ENCODE results near the gene MRPL16. TPM values are rescaled to one million over a fixed set of nuclear protein-coding genes. Genes with fewer than 3 reads are reported as not detected.
"Not testable (repeated sequence)": the region's sequence is repeated elsewhere in the genome, so short reads cannot be mapped to it uniquely, and the experiment has no call there.

Gene MRPL16
- total RNA-seq, 2 experiments from 2014 or later: 22.8 to 24.6 TPM

- H3K27me3 Mint-ChIP-seq: no peaks in the 10 kb centered on the region
- CTCF ChIA-PET: no interaction called here
- no peak for ATAC-seq (ENCODE audit: poor library complexity)
Observed at GRCh38 chr11:59787816-59788215, 22.8 kb downstream of the MRPL16 start.

GRCh38 chr11:59787255-59787588 lies 23.4 kb downstream of the MRPL16 start:
- no peak for DNase-seq
- no peak for TF ChIP-seq CTCF (IDR thresholded peaks at IDR 0.05)
- intact Hi-C loops (cut with DNase I, micrococcal nuclease): no loop called here
- Histone ChIP-seq H3K4me1 (ENCODE audit: insufficient read depth, low read length) (no peaks in the 10 kb centered on the region), H3K27ac (ENCODE audit: low read depth in 1 of 2, low read length in 2 of 2) (no peak overlapping the region), H3K9me3 (ENCODE audit: control insufficient read depth in 1 of 2, insufficient read depth in 1 of 2, low read length in 2 of 2) (no peaks in the 10 kb centered on the region), H3K36me3 (ENCODE audit: insufficient read depth, low read length) (peaks cover 14% of the 10 kb centered on the region), H3K27me3 (ENCODE audit: control insufficient read depth in 1 of 2, insufficient read depth in 2 of 2, low read length in 2 of 2) (no peaks in the 10 kb centered on the region), H3K4me3 (ENCODE audit: low read length) (no peak overlapping the region)
- no peak overlapping the region for H3K27ac Mint-ChIP-seq
- peaks cover 20% of the 10 kb centered on the region for H3K36me3 Mint-ChIP-seq (ENCODE audit: low read depth)
- H3K4me3 Mint-ChIP-seq: no peak overlapping the region
- ChIA-PET POLR2A (no interaction called here), CTCF (no interaction called here)
- no peaks in the 10 kb centered on the region for H3K4me1 Mint-ChIP-seq (ENCODE audit: low read depth)
- no peaks in the 10 kb centered on the region for H3K27me3 Mint-ChIP-seq
- H3K9me3 Mint-ChIP-seq: no peaks in the 10 kb centered on the region
- ATAC-seq (ENCODE audit: poor library complexity): no peak

More at GRCh38 chr11:59787816-59788215, 22.8 kb downstream of the MRPL16 start:
- Mint-ChIP-seq H3K9me3 (no peaks in the 10 kb centered on the region), H3K4me1 (ENCODE audit: low read depth) (no peaks in the 10 kb centered on the region), H3K4me3 (no peak overlapping the region), H3K27ac (no peak overlapping the region), H3K36me3 (ENCODE audit: low read depth) (peaks cover 26% of the 10 kb centered on the region)
- Histone ChIP-seq H3K4me1 (ENCODE audit: insufficient read depth, low read length) (no peaks in the 10 kb centered on the region), H3K27me3 (ENCODE audit: control insufficient read depth in 1 of 2, insufficient read depth in 2 of 2, low read length in 2 of 2) (no peaks in the 10 kb centered on the region), H3K36me3 (ENCODE audit: insufficient read depth, low read length) (peaks cover 14% of the 10 kb centered on the region), H3K4me3 (ENCODE audit: low read length) (no peak overlapping the region), H3K9me3 (ENCODE audit: control insufficient read depth in 1 of 2, insufficient read depth in 1 of 2, low read length in 2 of 2) (no peaks in the 10 kb centered on the region), H3K27ac (ENCODE audit: low read depth in 1 of 2, low read length in 2 of 2) (no peak overlapping the region)
- TF ChIP-seq CTCF (IDR thresholded peaks at IDR 0.05): no peak
- no peak for DNase-seq
- POLR2A ChIA-PET: no interaction called here
- intact Hi-C loops (cut with DNase I, micrococcal nuclease): no loop called here

GRCh38 chr11:59785818-59786217 lies 24.8 kb downstream of the MRPL16 start:
- no peak for DNase-seq
- Mint-ChIP-seq H3K4me1 (ENCODE audit: low read depth) (no peaks in the 10 kb centered on the region), H3K4me3 (no peak overlapping the region), H3K27ac (no peak overlapping the region), H3K36me3 (ENCODE audit: low read depth) (peaks cover 16% of the 10 kb centered on the region), H3K9me3 (no peaks in the 10 kb centered on the region), H3K27me3 (no peaks in the 10 kb centered on the region)
- ChIA-PET CTCF (no interaction called here), POLR2A (no interaction called here)
- H3K27ac ChIP-seq (ENCODE audit: low read depth in 1 of 2, low read length in 2 of 2): no peak overlapping the region
- H3K9me3 ChIP-seq (ENCODE audit: control insufficient read depth in 1 of 2, insufficient read depth in 1 of 2, low read length in 2 of 2): no peaks in the 10 kb centered on the region
- no peak overlapping the region for H3K4me3 ChIP-seq (ENCODE audit: low read length)
- no peaks in the 10 kb centered on the region for H3K27me3 ChIP-seq (ENCODE audit: control insufficient read depth in 1 of 2, insufficient read depth in 2 of 2, low read length in 2 of 2)
- ATAC-seq (ENCODE audit: poor library complexity): no peak
- intact Hi-C loops (cut with DNase I, micrococcal nuclease): no loop called here
- H3K36me3 ChIP-seq (ENCODE audit: insufficient read depth, low read length): peaks cover 14% of the 10 kb centered on the region
- H3K4me1 ChIP-seq (ENCODE audit: insufficient read depth, low read length): no peaks in the 10 kb centered on the region
- TF ChIP-seq CTCF (IDR thresholded peaks at IDR 0.05): no peak

GRCh38 chr11:59784441-59784840 lies 26.1 kb downstream of the MRPL16 start:
- ATAC-seq (ENCODE audit: poor library complexity); H3K27me3 ChIP-seq (ENCODE audit: control insufficient read depth in 1 of 2, insufficient read depth in 2 of 2, low read length in 2 of 2); H3K4me1 ChIP-seq (ENCODE audit: insufficient read depth, low read length); DNase-seq; intact Hi-C loops (cut with DNase I, micrococcal nuclease); H3K4me1 Mint-ChIP-seq (ENCODE audit: low read depth); H3K4me3 Mint-ChIP-seq; H3K36me3 Mint-ChIP-seq (ENCODE audit: low read depth); H3K4me3 ChIP-seq (ENCODE audit: low read length); H3K36me3 ChIP-seq (ENCODE audit: insufficient read depth, low read length); H3K9me3 ChIP-seq (ENCODE audit: control insufficient read depth in 1 of 2, insufficient read depth in 1 of 2, low read length in 2 of 2); POLR2A ChIA-PET; H3K27ac Mint-ChIP-seq; H3K27ac ChIP-seq (ENCODE audit: low read depth in 1 of 2, low read length in 2 of 2); H3K9me3 Mint-ChIP-seq; H3K27me3 Mint-ChIP-seq: not testable (repeated sequence)
- CTCF ChIA-PET: interaction anchor here (1.6 kb wide), 1 partner anchor 26 kb away, joined by 3 read pairs; the partner anchor contains the start of gene MRPL16
